ENCODE measurements around the gene LINGO4. TPM values are rescaled to one million over a fixed set of nuclear protein-coding genes. Genes with fewer than 3 reads are reported as not detected.
A peak's percentile ranks its signal among the peaks of the same experiment; 100 is the strongest.

Gene LINGO4
- total RNA-seq, 1 experiment from 2014 or later: not detected

DNA sequence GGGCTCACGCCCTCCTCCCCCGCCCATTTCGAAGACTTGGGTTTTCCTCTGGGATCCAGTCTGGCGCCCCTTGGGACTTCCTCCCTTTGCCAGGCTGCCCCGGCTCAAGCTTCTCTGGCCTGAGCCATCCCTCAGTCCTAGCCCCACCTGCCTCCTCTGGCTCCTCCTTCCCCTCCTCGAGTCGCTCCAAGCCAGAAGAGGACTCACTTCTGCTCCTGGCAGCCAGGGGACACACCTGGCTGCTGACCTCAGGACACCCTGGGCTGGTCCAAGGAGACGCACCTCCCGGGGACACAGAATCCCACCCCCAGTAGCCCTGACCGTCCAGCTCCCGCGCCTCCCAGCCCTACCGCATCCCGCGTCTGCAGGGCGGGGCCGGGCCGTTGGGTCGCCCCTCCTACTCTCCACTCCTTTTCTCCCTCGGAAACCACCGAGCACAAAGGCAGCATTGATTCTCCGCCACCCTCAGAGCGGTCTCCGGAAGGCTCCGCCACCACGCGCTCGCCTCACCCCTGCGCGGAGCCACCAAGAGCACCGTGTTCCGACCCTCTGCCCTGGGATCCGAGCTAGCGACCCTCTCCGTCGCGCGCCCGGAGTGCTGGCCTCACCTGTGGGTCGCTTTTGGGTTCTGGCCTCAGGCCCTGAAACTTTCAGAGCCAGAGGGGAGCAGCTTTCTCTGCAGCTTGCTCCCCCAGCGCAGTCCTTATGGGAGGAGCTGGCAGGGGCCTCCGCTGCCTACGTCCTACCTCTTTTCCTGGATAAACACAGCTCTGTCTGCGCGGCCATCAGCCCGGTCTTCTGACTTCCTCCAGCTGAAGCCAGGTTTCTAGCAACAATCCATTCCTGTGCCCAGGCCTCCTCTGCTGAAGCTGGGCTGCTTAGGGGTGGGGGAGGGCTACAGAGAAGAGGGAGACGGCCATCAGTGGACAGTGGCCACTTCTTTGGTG is 34.5 kb upstream of the LINGO4 start, which contains the start of gene C2CD4D (continued):
- TF ChIP-seq, protein P1, sequence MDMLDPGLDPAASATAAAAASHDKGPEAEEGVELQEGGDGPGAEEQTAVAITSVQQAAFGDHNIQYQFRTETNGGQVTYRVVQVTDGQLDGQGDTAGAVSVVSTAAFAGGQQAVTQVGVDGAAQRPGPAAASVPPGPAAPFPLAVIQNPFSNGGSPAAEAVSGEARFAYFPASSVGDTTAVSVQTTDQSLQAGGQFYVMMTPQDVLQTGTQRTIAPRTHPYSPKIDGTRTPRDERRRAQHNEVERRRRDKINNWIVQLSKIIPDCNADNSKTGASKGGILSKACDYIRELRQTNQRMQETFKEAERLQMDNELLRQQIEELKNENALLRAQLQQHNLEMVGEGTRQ (CRISPR knock-in tag; IDR thresholded peaks at IDR 0.05): no peak
- TF ChIP-seq, protein P2, sequence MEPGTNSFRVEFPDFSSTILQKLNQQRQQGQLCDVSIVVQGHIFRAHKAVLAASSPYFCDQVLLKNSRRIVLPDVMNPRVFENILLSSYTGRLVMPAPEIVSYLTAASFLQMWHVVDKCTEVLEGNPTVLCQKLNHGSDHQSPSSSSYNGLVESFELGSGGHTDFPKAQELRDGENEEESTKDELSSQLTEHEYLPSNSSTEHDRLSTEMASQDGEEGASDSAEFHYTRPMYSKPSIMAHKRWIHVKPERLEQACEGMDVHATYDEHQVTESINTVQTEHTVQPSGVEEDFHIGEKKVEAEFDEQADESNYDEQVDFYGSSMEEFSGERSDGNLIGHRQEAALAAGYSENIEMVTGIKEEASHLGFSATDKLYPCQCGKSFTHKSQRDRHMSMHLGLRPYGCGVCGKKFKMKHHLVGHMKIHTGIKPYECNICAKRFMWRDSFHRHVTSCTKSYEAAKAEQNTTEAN (CRISPR knock-in tag; IDR thresholded peaks at IDR 0.05): peak; percentile 73; the same call in 1 of the 2 replicates
- TF ChIP-seq, protein P3, sequence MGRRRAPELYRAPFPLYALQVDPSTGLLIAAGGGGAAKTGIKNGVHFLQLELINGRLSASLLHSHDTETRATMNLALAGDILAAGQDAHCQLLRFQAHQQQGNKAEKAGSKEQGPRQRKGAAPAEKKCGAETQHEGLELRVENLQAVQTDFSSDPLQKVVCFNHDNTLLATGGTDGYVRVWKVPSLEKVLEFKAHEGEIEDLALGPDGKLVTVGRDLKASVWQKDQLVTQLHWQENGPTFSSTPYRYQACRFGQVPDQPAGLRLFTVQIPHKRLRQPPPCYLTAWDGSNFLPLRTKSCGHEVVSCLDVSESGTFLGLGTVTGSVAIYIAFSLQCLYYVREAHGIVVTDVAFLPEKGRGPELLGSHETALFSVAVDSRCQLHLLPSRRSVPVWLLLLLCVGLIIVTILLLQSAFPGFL (CRISPR knock-in tag; IDR thresholded peaks at IDR 0.05; ENCODE audit: borderline replicate concordance): no peak
- TF ChIP-seq, protein P4, sequence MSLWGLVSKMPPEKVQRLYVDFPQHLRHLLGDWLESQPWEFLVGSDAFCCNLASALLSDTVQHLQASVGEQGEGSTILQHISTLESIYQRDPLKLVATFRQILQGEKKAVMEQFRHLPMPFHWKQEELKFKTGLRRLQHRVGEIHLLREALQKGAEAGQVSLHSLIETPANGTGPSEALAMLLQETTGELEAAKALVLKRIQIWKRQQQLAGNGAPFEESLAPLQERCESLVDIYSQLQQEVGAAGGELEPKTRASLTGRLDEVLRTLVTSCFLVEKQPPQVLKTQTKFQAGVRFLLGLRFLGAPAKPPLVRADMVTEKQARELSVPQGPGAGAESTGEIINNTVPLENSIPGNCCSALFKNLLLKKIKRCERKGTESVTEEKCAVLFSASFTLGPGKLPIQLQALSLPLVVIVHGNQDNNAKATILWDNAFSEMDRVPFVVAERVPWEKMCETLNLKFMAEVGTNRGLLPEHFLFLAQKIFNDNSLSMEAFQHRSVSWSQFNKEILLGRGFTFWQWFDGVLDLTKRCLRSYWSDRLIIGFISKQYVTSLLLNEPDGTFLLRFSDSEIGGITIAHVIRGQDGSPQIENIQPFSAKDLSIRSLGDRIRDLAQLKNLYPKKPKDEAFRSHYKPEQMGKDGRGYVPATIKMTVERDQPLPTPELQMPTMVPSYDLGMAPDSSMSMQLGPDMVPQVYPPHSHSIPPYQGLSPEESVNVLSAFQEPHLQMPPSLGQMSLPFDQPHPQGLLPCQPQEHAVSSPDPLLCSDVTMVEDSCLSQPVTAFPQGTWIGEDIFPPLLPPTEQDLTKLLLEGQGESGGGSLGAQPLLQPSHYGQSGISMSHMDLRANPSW (CRISPR knock-in tag; conservative IDR thresholded peaks at IDR 0.05; ENCODE audit: low read depth): no peak
- TF ChIP-seq EMX1 (CRISPR knock-in tag; IDR thresholded peaks at IDR 0.05) (no peak), TEAD1 (CRISPR knock-in tag; IDR thresholded peaks at IDR 0.05) (0 out of 2 replicates have a peak, but pooled peaks have one; percentile 16), NFATC4 (CRISPR knock-in tag; IDR thresholded peaks at IDR 0.05) (no peak), TP53 (CRISPR knock-in tag; IDR thresholded peaks at IDR 0.05) (no peak), RELA (CRISPR knock-in tag; IDR thresholded peaks at IDR 0.05; ENCODE audit: borderline replicate concordance) (no peak), SP1 (CRISPR knock-in tag; conservative IDR thresholded peaks at IDR 0.05) (peak; percentile 85), ZNF317 (CRISPR knock-in tag; IDR thresholded peaks at IDR 0.05; ENCODE audit: borderline replicate concordance, low read depth) (no peak), GRHL2 (CRISPR knock-in tag; IDR thresholded peaks at IDR 0.05; ENCODE audit: insufficient replicate concordance, severe bottlenecking) (no peak), IRF2 (CRISPR knock-in tag; IDR thresholded peaks at IDR 0.05; ENCODE audit: borderline replicate concordance, low read depth) (no peak), MXD4 (CRISPR knock-in tag; IDR thresholded peaks at IDR 0.05; ENCODE audit: borderline replicate concordance) (no peak), ZNF138 (CRISPR knock-in tag; conservative IDR thresholded peaks at IDR 0.05) (0 out of 2 replicates have a peak, but pooled peaks have one; percentile 36), ZBTB21 (CRISPR knock-in tag; IDR thresholded peaks at IDR 0.05; ENCODE audit: borderline replicate concordance) (0 out of 2 replicates have a peak, but pooled peaks have one; percentile 17), CBFB (CRISPR knock-in tag; IDR thresholded peaks at IDR 0.05; ENCODE audit: low read depth) (no peak), ZNF232 (CRISPR knock-in tag; IDR thresholded peaks at IDR 0.05) (peak; percentile 84; the same call in 1 of the 2 replicates), PRRX2 (CRISPR knock-in tag; IDR thresholded peaks at IDR 0.05) (no peak), ZNF263 (CRISPR knock-in tag; IDR thresholded peaks at IDR 0.05; ENCODE audit: low read depth) (peak; percentile 45; the same call in 1 of the 2 replicates), JUN (CRISPR knock-in tag; IDR thresholded peaks at IDR 0.05) (no peak), ELF4 (CRISPR knock-in tag; IDR thresholded peaks at IDR 0.05; ENCODE audit: low read depth) (no peak)
- TF ChIP-seq, protein P5, sequence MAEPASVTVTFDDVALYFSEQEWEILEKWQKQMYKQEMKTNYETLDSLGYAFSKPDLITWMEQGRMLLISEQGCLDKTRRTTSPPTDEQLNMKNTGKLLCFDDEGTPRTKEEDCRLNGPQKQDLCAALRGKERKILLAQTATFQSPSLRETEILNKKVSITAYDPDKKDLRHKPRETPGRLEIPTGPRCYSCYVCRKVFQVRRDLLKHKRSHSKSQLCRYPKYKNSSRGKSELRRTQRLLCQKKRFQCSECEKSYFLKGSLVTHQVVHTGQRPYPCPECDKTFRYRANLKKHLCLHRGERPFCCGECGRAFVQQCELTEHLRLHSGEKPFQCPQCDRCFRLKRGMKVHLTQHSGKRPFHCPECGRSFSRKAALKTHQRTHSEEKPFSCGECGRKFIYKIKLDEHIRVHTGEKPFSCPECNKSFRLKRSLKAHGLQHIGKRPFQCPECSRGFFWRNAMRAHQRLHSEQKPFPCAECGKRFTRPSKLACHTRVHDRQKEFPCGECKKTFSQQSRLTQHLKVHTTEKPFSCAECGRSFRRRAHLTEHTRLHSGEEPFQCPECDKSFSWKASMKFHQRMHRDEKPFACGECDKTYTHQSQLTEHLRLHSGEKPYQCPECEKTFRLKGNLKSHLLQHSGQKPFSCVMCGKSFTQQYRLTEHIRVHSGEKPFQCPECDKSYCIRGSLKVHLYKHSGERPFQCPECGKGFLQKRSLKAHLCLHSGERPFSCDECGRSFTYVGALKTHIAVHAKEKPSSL (CRISPR knock-in tag; conservative IDR thresholded peaks at IDR 0.05): no peak
- TF ChIP-seq, protein P6, sequence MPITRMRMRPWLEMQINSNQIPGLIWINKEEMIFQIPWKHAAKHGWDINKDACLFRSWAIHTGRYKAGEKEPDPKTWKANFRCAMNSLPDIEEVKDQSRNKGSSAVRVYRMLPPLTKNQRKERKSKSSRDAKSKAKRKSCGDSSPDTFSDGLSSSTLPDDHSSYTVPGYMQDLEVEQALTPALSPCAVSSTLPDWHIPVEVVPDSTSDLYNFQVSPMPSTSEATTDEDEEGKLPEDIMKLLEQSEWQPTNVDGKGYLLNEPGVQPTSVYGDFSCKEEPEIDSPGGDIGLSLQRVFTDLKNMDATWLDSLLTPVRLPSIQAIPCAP (CRISPR knock-in tag; IDR thresholded peaks at IDR 0.05): no peak
- TF ChIP-seq, protein P7, sequence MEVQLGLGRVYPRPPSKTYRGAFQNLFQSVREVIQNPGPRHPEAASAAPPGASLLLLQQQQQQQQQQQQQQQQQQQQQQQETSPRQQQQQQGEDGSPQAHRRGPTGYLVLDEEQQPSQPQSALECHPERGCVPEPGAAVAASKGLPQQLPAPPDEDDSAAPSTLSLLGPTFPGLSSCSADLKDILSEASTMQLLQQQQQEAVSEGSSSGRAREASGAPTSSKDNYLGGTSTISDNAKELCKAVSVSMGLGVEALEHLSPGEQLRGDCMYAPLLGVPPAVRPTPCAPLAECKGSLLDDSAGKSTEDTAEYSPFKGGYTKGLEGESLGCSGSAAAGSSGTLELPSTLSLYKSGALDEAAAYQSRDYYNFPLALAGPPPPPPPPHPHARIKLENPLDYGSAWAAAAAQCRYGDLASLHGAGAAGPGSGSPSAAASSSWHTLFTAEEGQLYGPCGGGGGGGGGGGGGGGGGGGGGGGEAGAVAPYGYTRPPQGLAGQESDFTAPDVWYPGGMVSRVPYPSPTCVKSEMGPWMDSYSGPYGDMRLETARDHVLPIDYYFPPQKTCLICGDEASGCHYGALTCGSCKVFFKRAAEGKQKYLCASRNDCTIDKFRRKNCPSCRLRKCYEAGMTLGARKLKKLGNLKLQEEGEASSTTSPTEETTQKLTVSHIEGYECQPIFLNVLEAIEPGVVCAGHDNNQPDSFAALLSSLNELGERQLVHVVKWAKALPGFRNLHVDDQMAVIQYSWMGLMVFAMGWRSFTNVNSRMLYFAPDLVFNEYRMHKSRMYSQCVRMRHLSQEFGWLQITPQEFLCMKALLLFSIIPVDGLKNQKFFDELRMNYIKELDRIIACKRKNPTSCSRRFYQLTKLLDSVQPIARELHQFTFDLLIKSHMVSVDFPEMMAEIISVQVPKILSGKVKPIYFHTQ (CRISPR knock-in tag; IDR thresholded peaks at IDR 0.05): no peak
